ENCODE results near the gene CBS. TPM values are rescaled to one million over a fixed set of nuclear protein-coding genes. Genes with fewer than 3 reads are reported as not detected.
"Not testable (repeated sequence)": the region's sequence is repeated elsewhere in the genome, so short reads cannot be mapped to it uniquely, and the experiment has no call there.

CBS gene
- total RNA-seq, 1 donor from 2014 or later = 7.3 TPM

DNA sequence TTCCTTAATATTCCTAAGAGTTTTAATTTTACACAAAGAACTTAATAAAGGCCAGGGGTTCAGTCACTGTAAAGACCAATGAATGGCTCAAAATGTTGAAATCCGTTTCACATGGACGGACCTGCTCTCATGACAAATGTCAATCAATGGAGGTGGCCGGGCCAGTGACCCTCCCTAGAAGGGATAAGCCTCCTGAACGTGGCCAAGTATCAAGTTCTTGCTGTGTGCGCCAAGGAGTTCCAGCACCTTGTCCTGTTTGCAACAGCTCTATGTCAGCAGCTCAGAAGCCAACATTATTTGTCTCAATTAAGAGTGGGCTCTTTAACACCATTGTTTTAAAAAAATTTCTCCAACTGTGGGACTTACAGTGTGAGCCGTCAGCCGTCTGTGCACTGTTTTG, 25.4 kb upstream of the CBS start:
- H3K9ac ChIP-seq (ENCODE audit: low read depth in 1 of 3, low read length in 3 of 3); H3K27me3 ChIP-seq (ENCODE audit: control insufficient read depth in 3 of 3, insufficient read depth in 3 of 3, low read length in 3 of 3); H3K4me1 ChIP-seq (ENCODE audit: control insufficient read depth in 3 of 3, insufficient read depth in 3 of 3, low read length in 3 of 3); H3K27ac ChIP-seq (ENCODE audit: low read depth, low read length); H3K36me3 ChIP-seq (ENCODE audit: control insufficient read depth in 3 of 3, insufficient read depth in 3 of 3, low read length in 3 of 3); H3K9me3 ChIP-seq (ENCODE audit: control insufficient read depth in 3 of 3, low read length in 3 of 3); H3K4me3 ChIP-seq (ENCODE audit: low read length in 3 of 3): not testable (repeated sequence)

DNA sequence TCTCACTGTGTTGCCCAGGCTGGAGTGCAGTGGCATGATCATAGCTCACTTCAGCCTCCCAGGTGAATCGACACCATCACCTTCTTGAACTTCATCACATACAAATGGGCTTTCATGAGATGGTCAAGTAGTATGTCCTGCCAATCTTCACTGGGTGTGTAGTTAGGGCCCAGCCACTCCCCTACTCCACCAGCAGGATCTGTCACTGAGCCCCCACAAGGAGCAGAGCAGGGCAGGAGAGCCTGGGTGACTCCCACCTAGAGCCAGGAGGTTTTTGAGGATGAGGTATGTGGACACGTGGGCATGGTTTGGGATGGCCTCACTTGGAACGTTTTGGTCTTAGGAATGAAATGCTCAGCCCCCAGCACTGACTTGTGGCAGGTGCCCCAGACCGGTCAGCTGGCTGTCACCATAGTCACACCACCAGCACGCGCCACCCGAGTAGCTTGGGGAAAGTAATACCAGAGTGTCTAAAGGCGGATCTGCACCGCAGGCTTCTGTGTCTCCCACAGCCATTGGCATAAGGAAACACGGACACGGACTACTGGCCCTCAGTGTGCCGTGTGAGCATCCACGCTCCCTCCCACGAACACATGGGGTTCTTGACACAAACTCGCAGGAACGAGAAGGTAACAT, 16.5 kb upstream of the CBS start:
- H3K4me1 ChIP-seq (ENCODE audit: control insufficient read depth in 3 of 3, insufficient read depth in 3 of 3, low read length in 3 of 3); H3K9me3 ChIP-seq (ENCODE audit: control insufficient read depth in 3 of 3, low read length in 3 of 3); H3K4me3 ChIP-seq (ENCODE audit: low read length in 3 of 3); H3K9ac ChIP-seq (ENCODE audit: low read depth in 1 of 3, low read length in 3 of 3); H3K27me3 ChIP-seq (ENCODE audit: control insufficient read depth in 3 of 3, insufficient read depth in 3 of 3, low read length in 3 of 3); H3K27ac ChIP-seq (ENCODE audit: low read depth, low read length); H3K36me3 ChIP-seq (ENCODE audit: control insufficient read depth in 3 of 3, insufficient read depth in 3 of 3, low read length in 3 of 3): not testable (repeated sequence)

DNA sequence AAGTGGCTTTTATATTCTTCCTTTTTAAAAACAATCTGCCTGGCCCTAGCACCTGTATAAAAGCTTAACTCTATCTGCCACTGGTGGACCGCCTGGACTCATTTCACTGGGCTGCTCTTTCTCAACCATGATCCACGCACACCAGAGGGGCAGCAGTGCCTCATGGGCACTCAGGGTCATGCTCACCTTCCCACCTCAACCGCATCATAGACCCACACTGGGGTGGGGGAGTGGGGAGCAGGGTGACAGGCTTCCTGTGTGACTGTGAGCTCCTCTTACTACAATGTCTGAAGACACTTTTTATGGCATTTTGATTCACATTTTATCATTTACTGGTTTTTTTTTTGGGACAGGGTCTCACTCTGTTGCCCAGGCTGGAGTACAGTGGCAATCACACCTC, 15.3 kb upstream of the CBS start:
- not testable (repeated sequence) for H3K4me1 ChIP-seq (ENCODE audit: control insufficient read depth in 3 of 3, insufficient read depth in 3 of 3, low read length in 3 of 3); H3K4me3 ChIP-seq (ENCODE audit: low read length in 3 of 3); H3K9ac ChIP-seq (ENCODE audit: low read depth in 1 of 3, low read length in 3 of 3); H3K27ac ChIP-seq (ENCODE audit: low read depth, low read length); H3K36me3 ChIP-seq (ENCODE audit: control insufficient read depth in 3 of 3, insufficient read depth in 3 of 3, low read length in 3 of 3); H3K27me3 ChIP-seq (ENCODE audit: control insufficient read depth in 3 of 3, insufficient read depth in 3 of 3, low read length in 3 of 3); H3K9me3 ChIP-seq (ENCODE audit: control insufficient read depth in 3 of 3, low read length in 3 of 3)

DNA sequence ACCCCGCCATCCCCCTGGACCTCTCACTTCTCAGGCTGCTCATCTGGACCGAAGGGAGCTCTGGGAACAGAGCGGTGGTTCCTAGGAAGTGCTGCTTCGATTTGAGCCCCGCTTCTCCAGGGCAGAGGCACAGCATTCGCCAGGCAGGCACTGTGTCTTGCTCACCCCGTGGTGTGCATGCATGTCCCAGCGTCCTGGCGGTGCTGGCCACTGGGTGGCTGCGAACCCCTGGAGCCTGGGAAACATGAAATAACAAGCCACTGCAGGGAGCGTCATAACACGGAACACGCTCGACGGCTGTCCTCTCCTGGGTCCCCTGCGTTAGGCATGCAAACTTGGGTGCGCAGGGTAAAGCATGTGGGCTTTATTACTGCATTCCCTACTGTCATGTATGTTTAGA, 13.8 kb upstream of the CBS start:
- not testable (repeated sequence) for H3K4me1 ChIP-seq (ENCODE audit: control insufficient read depth in 3 of 3, insufficient read depth in 3 of 3, low read length in 3 of 3); H3K9me3 ChIP-seq (ENCODE audit: control insufficient read depth in 3 of 3, low read length in 3 of 3); H3K27ac ChIP-seq (ENCODE audit: low read depth, low read length); H3K36me3 ChIP-seq (ENCODE audit: control insufficient read depth in 3 of 3, insufficient read depth in 3 of 3, low read length in 3 of 3); H3K9ac ChIP-seq (ENCODE audit: low read depth in 1 of 3, low read length in 3 of 3); H3K27me3 ChIP-seq (ENCODE audit: control insufficient read depth in 3 of 3, insufficient read depth in 3 of 3, low read length in 3 of 3); H3K4me3 ChIP-seq (ENCODE audit: low read length in 3 of 3)

DNA sequence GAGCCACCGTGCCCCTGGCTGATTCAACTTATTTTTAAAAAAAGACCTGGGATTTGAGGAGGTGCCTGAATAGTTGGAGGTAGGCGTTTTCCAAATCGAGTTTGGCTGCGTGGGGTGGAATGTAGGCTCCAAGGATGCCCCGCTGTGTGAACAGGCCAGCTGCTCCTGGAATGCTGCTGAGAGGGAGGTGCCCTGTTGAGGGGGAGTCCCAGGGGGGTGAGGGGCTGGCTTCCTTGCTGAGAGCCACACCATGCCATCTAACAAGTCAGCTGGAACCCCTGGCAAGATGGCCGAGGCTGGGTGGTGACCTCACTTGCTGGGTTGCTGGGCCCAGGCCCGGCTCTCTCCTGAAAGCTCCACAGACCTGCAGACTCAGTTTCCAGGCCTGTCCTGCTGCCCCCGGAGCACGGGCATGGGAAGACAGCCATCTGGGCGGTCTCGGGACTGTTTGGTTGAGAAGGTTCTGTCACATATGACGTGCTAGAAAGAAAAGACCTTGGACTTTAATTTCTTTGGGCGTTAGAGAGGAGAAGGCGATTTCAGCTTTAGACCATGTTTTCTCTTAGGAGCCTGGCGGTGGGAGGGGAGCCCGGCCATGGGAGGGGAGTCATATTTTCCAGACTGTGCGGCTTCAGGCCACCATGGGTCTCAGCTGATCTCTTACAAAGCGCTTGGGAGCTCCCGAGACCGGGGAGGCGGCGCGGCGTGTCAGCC, 7.1 kb upstream of the CBS start:
- not testable (repeated sequence) for H3K9me3 ChIP-seq (ENCODE audit: control insufficient read depth in 3 of 3, low read length in 3 of 3); H3K27ac ChIP-seq (ENCODE audit: low read depth, low read length); H3K9ac ChIP-seq (ENCODE audit: low read depth in 1 of 3, low read length in 3 of 3); H3K27me3 ChIP-seq (ENCODE audit: control insufficient read depth in 3 of 3, insufficient read depth in 3 of 3, low read length in 3 of 3); H3K36me3 ChIP-seq (ENCODE audit: control insufficient read depth in 3 of 3, insufficient read depth in 3 of 3, low read length in 3 of 3); H3K4me1 ChIP-seq (ENCODE audit: control insufficient read depth in 3 of 3, insufficient read depth in 3 of 3, low read length in 3 of 3); H3K4me3 ChIP-seq (ENCODE audit: low read length in 3 of 3)

DNA sequence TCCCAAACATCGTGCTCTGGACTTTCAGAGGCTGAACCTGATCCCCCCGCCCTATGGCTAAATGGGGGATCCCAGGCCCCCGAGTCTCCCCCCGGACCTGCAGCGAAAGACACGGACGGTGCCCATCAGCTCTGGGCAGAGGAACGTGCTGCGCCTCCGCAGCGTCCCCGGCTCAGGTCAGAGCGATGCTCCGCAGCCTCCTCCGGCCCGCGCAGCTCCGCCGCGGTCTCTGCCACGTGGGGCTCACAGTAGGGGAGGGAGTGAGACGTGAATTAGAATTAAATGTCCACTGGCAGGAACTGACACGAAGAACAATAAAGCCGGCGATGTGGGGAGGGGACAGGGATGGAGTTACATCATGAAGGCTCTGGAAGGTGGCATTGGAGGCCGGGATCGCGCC, 1.0 kb upstream of the CBS start:
- not testable (repeated sequence) for H3K4me1 ChIP-seq (ENCODE audit: control insufficient read depth in 3 of 3, insufficient read depth in 3 of 3, low read length in 3 of 3); H3K9ac ChIP-seq (ENCODE audit: low read depth in 1 of 3, low read length in 3 of 3); H3K27ac ChIP-seq (ENCODE audit: low read depth, low read length); H3K4me3 ChIP-seq (ENCODE audit: low read length in 3 of 3); H3K27me3 ChIP-seq (ENCODE audit: control insufficient read depth in 3 of 3, insufficient read depth in 3 of 3, low read length in 3 of 3); H3K36me3 ChIP-seq (ENCODE audit: control insufficient read depth in 3 of 3, insufficient read depth in 3 of 3, low read length in 3 of 3); H3K9me3 ChIP-seq (ENCODE audit: control insufficient read depth in 3 of 3, low read length in 3 of 3)

DNA sequence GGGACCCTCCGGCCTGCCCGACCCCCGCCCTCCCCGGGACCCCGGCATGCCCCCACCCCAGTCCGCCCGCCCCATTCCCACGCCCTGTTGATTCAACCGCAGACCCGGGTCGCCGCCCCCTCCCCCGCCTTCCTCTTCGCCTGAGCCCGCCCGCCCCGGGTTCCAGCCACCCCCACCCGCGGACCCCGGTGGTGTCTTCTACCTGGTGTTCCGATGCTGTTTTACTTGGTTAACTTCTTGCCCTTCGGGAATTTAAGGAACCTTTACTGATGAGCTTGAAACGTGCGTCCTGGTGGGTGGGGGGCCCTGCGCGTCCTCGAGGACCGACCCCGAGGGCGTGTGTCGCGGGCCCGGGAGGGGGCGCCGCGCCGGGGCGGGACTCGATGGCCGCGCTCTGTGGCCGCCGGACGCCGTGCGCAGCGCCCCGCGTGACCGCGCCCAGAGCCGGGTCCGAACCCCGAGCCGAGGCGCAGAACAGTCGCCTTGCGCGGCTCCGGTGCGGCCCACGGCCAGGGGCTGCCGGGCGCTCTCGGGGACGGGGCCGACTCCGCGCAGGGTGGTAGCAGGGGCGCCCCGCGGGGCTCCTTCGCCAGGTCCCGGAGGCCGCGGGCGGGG, 495 bp upstream of the CBS start:
- not testable (repeated sequence) for H3K9me3 ChIP-seq (ENCODE audit: control insufficient read depth in 3 of 3, low read length in 3 of 3); H3K36me3 ChIP-seq (ENCODE audit: control insufficient read depth in 3 of 3, insufficient read depth in 3 of 3, low read length in 3 of 3); H3K27ac ChIP-seq (ENCODE audit: low read depth, low read length); H3K27me3 ChIP-seq (ENCODE audit: control insufficient read depth in 3 of 3, insufficient read depth in 3 of 3, low read length in 3 of 3); H3K4me3 ChIP-seq (ENCODE audit: low read length in 3 of 3); H3K9ac ChIP-seq (ENCODE audit: low read depth in 1 of 3, low read length in 3 of 3); H3K4me1 ChIP-seq (ENCODE audit: control insufficient read depth in 3 of 3, insufficient read depth in 3 of 3, low read length in 3 of 3)

DNA sequence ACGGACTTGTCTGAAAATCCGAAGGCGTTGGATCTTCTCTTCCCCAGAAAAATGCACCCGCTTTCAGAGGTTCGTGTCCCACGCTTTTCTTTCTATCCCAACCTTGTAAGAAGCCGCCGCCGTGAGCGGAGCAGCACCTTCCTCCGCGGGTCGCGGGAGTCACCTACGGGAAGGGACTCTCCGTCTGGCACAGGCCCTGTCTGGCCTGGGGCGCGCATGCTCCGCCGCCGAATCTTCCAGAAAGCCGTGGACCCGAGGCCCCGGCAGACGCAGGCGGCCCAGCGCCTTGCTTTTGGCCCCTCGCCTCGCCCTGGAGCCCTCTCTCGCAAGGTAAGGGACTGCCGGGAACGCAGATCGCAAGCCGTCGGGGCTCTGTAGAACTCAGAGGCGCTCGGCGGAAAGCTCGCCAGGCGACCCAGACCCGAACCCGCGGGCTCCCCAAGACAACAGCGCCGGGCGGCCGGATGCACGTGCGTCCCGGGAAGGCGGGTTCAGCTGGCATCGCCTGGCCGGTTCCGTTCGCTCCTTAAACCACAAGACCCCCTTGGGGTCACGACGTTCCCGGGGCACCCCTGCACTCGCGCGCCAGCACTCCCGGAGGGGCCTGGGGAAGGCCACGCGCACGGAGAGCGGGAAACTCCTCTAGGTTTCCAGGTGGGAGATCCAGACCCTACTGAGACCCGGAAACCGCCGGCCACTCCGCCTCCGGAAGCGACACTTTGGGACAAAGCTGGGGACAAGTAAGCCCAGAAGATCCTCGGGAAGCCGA, 1.1 kb downstream of the CBS start:
- not testable (repeated sequence) for H3K36me3 ChIP-seq (ENCODE audit: control insufficient read depth in 3 of 3, insufficient read depth in 3 of 3, low read length in 3 of 3); H3K9ac ChIP-seq (ENCODE audit: low read depth in 1 of 3, low read length in 3 of 3); H3K4me1 ChIP-seq (ENCODE audit: control insufficient read depth in 3 of 3, insufficient read depth in 3 of 3, low read length in 3 of 3); H3K9me3 ChIP-seq (ENCODE audit: control insufficient read depth in 3 of 3, low read length in 3 of 3); H3K27ac ChIP-seq (ENCODE audit: low read depth, low read length); H3K27me3 ChIP-seq (ENCODE audit: control insufficient read depth in 3 of 3, insufficient read depth in 3 of 3, low read length in 3 of 3); H3K4me3 ChIP-seq (ENCODE audit: low read length in 3 of 3)

DNA sequence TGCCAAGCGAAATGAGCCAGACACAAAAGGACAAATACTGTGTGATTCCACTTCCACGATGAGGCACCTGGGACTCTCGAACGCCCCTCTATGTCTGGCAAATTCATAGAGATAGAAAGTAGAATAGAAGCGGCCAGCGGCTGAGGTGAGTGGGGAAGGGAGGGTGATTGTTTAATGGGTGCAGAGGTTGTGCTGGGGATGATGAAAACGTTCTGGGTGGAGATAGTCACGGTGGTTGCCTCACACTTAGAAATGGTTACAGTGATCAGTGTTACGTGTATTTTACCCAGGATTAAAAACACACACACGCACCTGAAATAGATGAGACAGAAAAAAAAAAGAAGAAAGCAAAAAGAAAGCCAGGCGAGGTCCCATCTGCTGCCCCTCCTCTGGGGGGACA, 2.9 kb downstream of the CBS start:
- not testable (repeated sequence) for H3K4me3 ChIP-seq (ENCODE audit: low read length in 3 of 3); H3K27me3 ChIP-seq (ENCODE audit: control insufficient read depth in 3 of 3, insufficient read depth in 3 of 3, low read length in 3 of 3); H3K4me1 ChIP-seq (ENCODE audit: control insufficient read depth in 3 of 3, insufficient read depth in 3 of 3, low read length in 3 of 3); H3K9ac ChIP-seq (ENCODE audit: low read depth in 1 of 3, low read length in 3 of 3); H3K27ac ChIP-seq (ENCODE audit: low read depth, low read length); H3K36me3 ChIP-seq (ENCODE audit: control insufficient read depth in 3 of 3, insufficient read depth in 3 of 3, low read length in 3 of 3); H3K9me3 ChIP-seq (ENCODE audit: control insufficient read depth in 3 of 3, low read length in 3 of 3)

DNA sequence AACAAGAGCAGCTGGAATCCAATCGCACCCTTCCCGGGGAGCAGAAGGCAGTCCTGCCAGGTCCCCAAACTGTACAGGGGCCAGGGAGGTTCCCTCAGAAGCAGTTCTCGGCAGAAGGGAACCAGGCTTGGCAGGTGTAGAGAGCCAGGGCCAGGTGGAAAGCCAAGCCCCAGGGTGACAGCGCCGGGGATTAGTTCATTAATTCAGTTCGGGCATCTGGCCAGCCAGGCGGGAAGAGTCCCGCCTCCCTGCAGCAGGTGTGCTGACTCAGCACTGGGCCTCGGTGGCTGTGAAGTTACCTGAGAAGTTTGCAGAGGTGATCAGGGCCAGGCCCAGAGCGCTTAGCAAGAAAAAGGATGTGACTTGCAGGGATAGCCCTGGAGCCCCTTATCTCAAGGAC, 6.0 kb downstream of the CBS start:
- not testable (repeated sequence) for H3K4me1 ChIP-seq (ENCODE audit: control insufficient read depth in 3 of 3, insufficient read depth in 3 of 3, low read length in 3 of 3); H3K4me3 ChIP-seq (ENCODE audit: low read length in 3 of 3); H3K27me3 ChIP-seq (ENCODE audit: control insufficient read depth in 3 of 3, insufficient read depth in 3 of 3, low read length in 3 of 3); H3K9me3 ChIP-seq (ENCODE audit: control insufficient read depth in 3 of 3, low read length in 3 of 3); H3K9ac ChIP-seq (ENCODE audit: low read depth in 1 of 3, low read length in 3 of 3); H3K36me3 ChIP-seq (ENCODE audit: control insufficient read depth in 3 of 3, insufficient read depth in 3 of 3, low read length in 3 of 3); H3K27ac ChIP-seq (ENCODE audit: low read depth, low read length)

Data from skeletal muscle tissue (tissue), 4 donors.